ENCODE results near the gene LMAN2.

The LMAN2 gene

GRCh38 chr5:177359451-177359851, 8.0 kb upstream of the LMAN2 start:
- Histone ChIP-seq H3K9ac (ENCODE audit: low read depth, low read length) (no peak overlapping the region), H3K4me3 (ENCODE audit: low read depth, low read length) (no peak overlapping the region), H3K9me3 (ENCODE audit: control insufficient read depth, insufficient read depth, low read length) (no peaks in the 10 kb centered on the region), H3K36me3 (ENCODE audit: control insufficient read depth, insufficient read depth, low read length) (no peaks in the 10 kb centered on the region), H3K4me1 (ENCODE audit: control insufficient read depth, insufficient read depth, low read length) (peaks cover 15% of the 10 kb centered on the region), H3K27me3 (ENCODE audit: control insufficient read depth, insufficient read depth, low read length) (peaks cover 8% of the 10 kb centered on the region)

GRCh38 chr5:177358370-177358819, 6.9 kb upstream of the LMAN2 start:
- peaks cover 8% of the 10 kb centered on the region for H3K4me1 ChIP-seq (ENCODE audit: control insufficient read depth, insufficient read depth, low read length)
- H3K4me3 ChIP-seq (ENCODE audit: low read depth, low read length): no peak overlapping the region

GRCh38 chr5:177357459-177358351, 6.2 kb upstream of the LMAN2 start, which contains the start of gene RGS14:
TSS of gene RGS14 (plus strand) at chr5:177357924. CDS start at chr5:177358025, 101 bp downstream.
- no peaks in the 10 kb centered on the region for H3K9me3 ChIP-seq (ENCODE audit: control insufficient read depth, insufficient read depth, low read length)
- H3K27me3 ChIP-seq (ENCODE audit: control insufficient read depth, insufficient read depth, low read length): peaks cover 10% of the 10 kb centered on the region
- no peaks in the 10 kb centered on the region for H3K36me3 ChIP-seq (ENCODE audit: control insufficient read depth, insufficient read depth, low read length)
- no peak within 1 kb of the TSS for H3K4me3 ChIP-seq (ENCODE audit: low read depth, low read length)
- H3K9ac ChIP-seq (ENCODE audit: low read depth, low read length): no peak within 1 kb of the TSS
- H3K4me1 ChIP-seq (ENCODE audit: control insufficient read depth, insufficient read depth, low read length): peaks cover 8% of the 10 kb centered on the region

More at GRCh38 chr5:177358370-177358819, 6.9 kb upstream of the LMAN2 start:
- no peaks in the 10 kb centered on the region for H3K9me3 ChIP-seq (ENCODE audit: control insufficient read depth, insufficient read depth, low read length)
- no peak overlapping the region for H3K9ac ChIP-seq (ENCODE audit: low read depth, low read length)
- H3K36me3 ChIP-seq (ENCODE audit: control insufficient read depth, insufficient read depth, low read length): no peaks in the 10 kb centered on the region
- peaks cover 10% of the 10 kb centered on the region for H3K27me3 ChIP-seq (ENCODE audit: control insufficient read depth, insufficient read depth, low read length)

- Histone ChIP-seq H3K27me3 (ENCODE audit: control insufficient read depth, insufficient read depth, low read length) (peaks cover 7% of the 10 kb centered on the region), H3K4me3 (ENCODE audit: low read depth, low read length) (no peak overlapping the region), H3K36me3 (ENCODE audit: control insufficient read depth, insufficient read depth, low read length) (no peaks in the 10 kb centered on the region), H3K4me1 (ENCODE audit: control insufficient read depth, insufficient read depth, low read length) (peaks cover 3% of the 10 kb centered on the region), H3K9ac (ENCODE audit: low read depth, low read length) (no peak overlapping the region), H3K9me3 (ENCODE audit: control insufficient read depth, insufficient read depth, low read length) (no peaks in the 10 kb centered on the region)
These were observed 5.6 kb upstream of the LMAN2 start for GRCh38 chr5:177357146-177357458.

GRCh38 chr5:177356746-177357145, 5.3 kb upstream of the LMAN2 start:
- H3K4me1 ChIP-seq (ENCODE audit: control insufficient read depth, insufficient read depth, low read length): no peaks in the 10 kb centered on the region
- H3K9me3 ChIP-seq (ENCODE audit: control insufficient read depth, insufficient read depth, low read length): no peaks in the 10 kb centered on the region
- H3K4me3 ChIP-seq (ENCODE audit: low read depth, low read length): no peak overlapping the region
- H3K36me3 ChIP-seq (ENCODE audit: control insufficient read depth, insufficient read depth, low read length): no peaks in the 10 kb centered on the region
- peaks cover 5% of the 10 kb centered on the region for H3K27me3 ChIP-seq (ENCODE audit: control insufficient read depth, insufficient read depth, low read length)
- H3K9ac ChIP-seq (ENCODE audit: low read depth, low read length): no peak overlapping the region

GRCh38 chr5:177355868-177356168, 4.3 kb upstream of the LMAN2 start:
- Histone ChIP-seq H3K9ac (ENCODE audit: low read depth, low read length) (no peak overlapping the region), H3K4me3 (ENCODE audit: low read depth, low read length) (no peak overlapping the region), H3K9me3 (ENCODE audit: control insufficient read depth, insufficient read depth, low read length) (no peaks in the 10 kb centered on the region), H3K4me1 (ENCODE audit: control insufficient read depth, insufficient read depth, low read length) (no peaks in the 10 kb centered on the region), H3K27me3 (ENCODE audit: control insufficient read depth, insufficient read depth, low read length) (peaks cover 5% of the 10 kb centered on the region), H3K36me3 (ENCODE audit: control insufficient read depth, insufficient read depth, low read length) (no peaks in the 10 kb centered on the region)

- Histone ChIP-seq H3K36me3 (ENCODE audit: control insufficient read depth, insufficient read depth, low read length) (no peaks in the 10 kb centered on the region), H3K9ac (ENCODE audit: low read depth, low read length) (no peak overlapping the region), H3K4me3 (ENCODE audit: low read depth, low read length) (no peak overlapping the region), H3K27me3 (ENCODE audit: control insufficient read depth, insufficient read depth, low read length) (peaks cover 5% of the 10 kb centered on the region), H3K4me1 (ENCODE audit: control insufficient read depth, insufficient read depth, low read length) (peaks cover 4% of the 10 kb centered on the region), H3K9me3 (ENCODE audit: control insufficient read depth, insufficient read depth, low read length) (no peaks in the 10 kb centered on the region)
These were observed 3.8 kb upstream of the LMAN2 start for GRCh38 chr5:177355162-177355867.

GRCh38 chr5:177354711-177355110, 3.2 kb upstream of the LMAN2 start:
- no peaks in the 10 kb centered on the region for H3K9me3 ChIP-seq (ENCODE audit: control insufficient read depth, insufficient read depth, low read length)
- H3K4me1 ChIP-seq (ENCODE audit: control insufficient read depth, insufficient read depth, low read length): peaks cover 5% of the 10 kb centered on the region
- peaks cover 5% of the 10 kb centered on the region for H3K27me3 ChIP-seq (ENCODE audit: control insufficient read depth, insufficient read depth, low read length)
- no peak overlapping the region for H3K4me3 ChIP-seq (ENCODE audit: low read depth, low read length)
- no peaks in the 10 kb centered on the region for H3K36me3 ChIP-seq (ENCODE audit: control insufficient read depth, insufficient read depth, low read length)
- H3K9ac ChIP-seq (ENCODE audit: low read depth, low read length): no peak overlapping the region

- Histone ChIP-seq H3K9me3 (ENCODE audit: control insufficient read depth, insufficient read depth, low read length) (no peaks in the 10 kb centered on the region), H3K27me3 (ENCODE audit: control insufficient read depth, insufficient read depth, low read length) (peaks cover 5% of the 10 kb centered on the region), H3K4me3 (ENCODE audit: low read depth, low read length) (no peak overlapping the region), H3K9ac (ENCODE audit: low read depth, low read length) (no peak overlapping the region), H3K36me3 (ENCODE audit: control insufficient read depth, insufficient read depth, low read length) (no peaks in the 10 kb centered on the region), H3K4me1 (ENCODE audit: control insufficient read depth, insufficient read depth, low read length) (peaks cover 5% of the 10 kb centered on the region)
These were observed 2.8 kb upstream of the LMAN2 start for GRCh38 chr5:177354256-177354655.

- no peak overlapping the region for H3K9ac ChIP-seq (ENCODE audit: low read depth, low read length)
- peaks cover 2% of the 10 kb centered on the region for H3K36me3 ChIP-seq (ENCODE audit: control insufficient read depth, insufficient read depth, low read length)
- no peaks in the 10 kb centered on the region for H3K9me3 ChIP-seq (ENCODE audit: control insufficient read depth, insufficient read depth, low read length)
- H3K27me3 ChIP-seq (ENCODE audit: control insufficient read depth, insufficient read depth, low read length): peaks cover 5% of the 10 kb centered on the region
- peaks cover 5% of the 10 kb centered on the region for H3K4me1 ChIP-seq (ENCODE audit: control insufficient read depth, insufficient read depth, low read length)
- no peak overlapping the region for H3K4me3 ChIP-seq (ENCODE audit: low read depth, low read length)
These were observed 1.6 kb upstream of the LMAN2 start for GRCh38 chr5:177353093-177353492.

GRCh38 chr5:177350776-177351391, 584 bp downstream of the LMAN2 start:
- Histone ChIP-seq H3K36me3 (ENCODE audit: control insufficient read depth, insufficient read depth, low read length) (peaks cover 2% of the 10 kb centered on the region), H3K4me1 (ENCODE audit: control insufficient read depth, insufficient read depth, low read length) (peaks cover 5% of the 10 kb centered on the region), H3K4me3 (ENCODE audit: low read depth, low read length) (peak overlapping the region; percentile 97), H3K9me3 (ENCODE audit: control insufficient read depth, insufficient read depth, low read length) (no peaks in the 10 kb centered on the region), H3K9ac (ENCODE audit: low read depth, low read length) (peak overlapping the region; percentile 99), H3K27me3 (ENCODE audit: control insufficient read depth, insufficient read depth, low read length) (peaks cover 5% of the 10 kb centered on the region)

Measured in iPS-15b (cell line).